HG03139 (cell line): ENCODE data around the gene RNF39.
A peak's percentile ranks its signal among the peaks of the same experiment; 100 is the strongest.

Experiments
- ATAC-seq: cut with Tn5 transposase; IDR thresholded peaks from one replicate; pipeline ENCODE4 v1.9.1; 2021; ENCODE audit not compliant: unreplicated experiment

The RNF39 gene

GRCh38 chr6:30097902-30098768 is 22.6 kb upstream of the RNF39 start:
- ATAC-seq, result no peak

GRCh38 chr6:30096829-30097228 is 21.3 kb upstream of the RNF39 start:
- no peak for ATAC-seq

- ATAC-seq, result no peak
These were observed 18.5 kb upstream of the RNF39 start for GRCh38 chr6:30093951-30094661.

GRCh38 chr6:30092852-30093543 is 17.4 kb upstream of the RNF39 start:
- no peak for ATAC-seq

GRCh38 chr6:30091577-30092381 is 16.2 kb upstream of the RNF39 start:
- ATAC-seq, result no peak

GRCh38 chr6:30087876-30088275 is 12.3 kb upstream of the RNF39 start:
- ATAC-seq, result no peak

- no peak for ATAC-seq
These were observed 1.6 kb upstream of the RNF39 start for GRCh38 chr6:30077218-30077617.

- no peak for ATAC-seq
These were observed 492 bp upstream of the RNF39 start for GRCh38 chr6:30075790-30076732.

GRCh38 chr6:30074331-30075093 is 1.1 kb downstream of the RNF39 start:
- ATAC-seq, result no peak

GRCh38 chr6:30073489-30074235 is 1.9 kb downstream of the RNF39 start:
- no peak for ATAC-seq

- ATAC-seq, result no peak
These were observed 3.7 kb downstream of the RNF39 start for GRCh38 chr6:30071858-30072257.

- ATAC-seq, result no peak
These were observed 4.3 kb downstream of the RNF39 start for GRCh38 chr6:30071081-30071818.

- ATAC-seq, result no peak
These were observed 8.0 kb downstream of the RNF39 start for GRCh38 chr6:30067460-30068139.

GRCh38 chr6:30066577-30067459 is 8.8 kb downstream of the RNF39 start, which contains the start of gene PPP1R11:
Gene PPP1R11, plus strand, starts transcription at chr6:30067198. Its CDS starts 213 bp downstream, at chr6:30067411.
- peak; percentile 93 for ATAC-seq

GRCh38 chr6:30066082-30066481 is 9.5 kb downstream of the RNF39 start:
- no peak for ATAC-seq

GRCh38 chr6:30063315-30063714 is 12.3 kb downstream of the RNF39 start:
- no peak for ATAC-seq
